Fibroblast of the aortic adventitia (primary cell): ENCODE measurements around the gene RPUSD1. TPM values are rescaled to one million over a fixed set of nuclear protein-coding genes. Genes with fewer than 3 reads are reported as not detected.

ENCODE experiments used
- DNase-seq: peaks from one replicate; pipeline ENCODE4 v3.0.0-alpha.2; 2010; ENCODE audit warnings: low read depth
- H3K4me3 ChIP-seq: 2 replicates; pipeline ENCODE4 v1.5.1; 2011; ENCODE audit warnings: low read depth, mild to moderate bottlenecking, control low read depth, low read length, moderate library complexity
- total RNA-seq: library from RNA; depleted of rRNA; stranded (reverse); fragments of >200 nt; gene quantifications from 2 replicates; pipeline ENCODE4 v1.2.3, GENCODE V29; 2012; ENCODE audit warnings: low replicate concordance
- TF ChIP-seq, protein P1 (sequence below): IDR thresholded peaks from 2 replicates; pipeline ENCODE4 v1.5.1; 2011; ENCODE audit warnings: mild to moderate bottlenecking, low read length, control low read depth, inconsistent platforms; ENCODE audit not compliant: insufficient read depth

The RPUSD1 gene
- total RNA-seq, 1 donor, result 20.3 TPM

DNA sequence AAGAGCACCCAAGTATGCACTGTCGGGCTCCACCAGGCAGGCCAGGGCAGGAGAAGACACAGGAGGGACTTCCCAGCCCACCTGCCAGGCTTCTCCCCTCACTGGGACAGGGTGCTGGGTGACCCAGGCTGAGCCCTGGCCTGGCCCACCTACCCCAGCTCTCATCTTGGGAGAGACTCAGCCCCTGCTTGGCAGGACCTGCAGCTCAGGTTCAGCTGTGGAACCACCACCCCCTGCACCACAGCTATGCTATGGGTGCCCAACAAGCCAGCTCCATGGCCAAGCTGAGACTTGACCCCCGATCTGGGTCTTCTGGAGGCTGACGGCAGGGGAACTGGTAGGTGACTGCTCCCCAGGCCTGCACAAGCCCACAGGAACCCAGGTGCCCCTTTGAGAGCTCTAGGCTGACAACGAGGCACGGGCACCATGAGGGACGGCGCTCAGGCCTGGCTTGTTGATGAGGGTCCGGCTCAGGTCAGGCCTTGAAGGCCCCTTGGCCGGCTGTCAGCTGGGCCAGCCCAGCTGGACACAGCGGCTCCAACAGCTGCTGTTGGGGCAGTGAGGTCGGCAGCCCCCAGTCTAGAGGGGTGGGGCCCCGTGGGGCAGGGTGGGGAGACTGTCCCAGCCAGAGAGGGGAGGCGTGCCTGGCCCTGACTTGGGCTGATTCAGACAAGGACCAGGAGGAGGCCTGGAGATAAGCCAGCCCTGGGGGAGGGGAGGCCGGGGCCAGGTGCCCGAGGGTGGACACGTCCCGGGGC lies 4.6 kb downstream of the RPUSD1 start:
- peak; percentile 34 for DNase-seq
- TF ChIP-seq, protein P1, sequence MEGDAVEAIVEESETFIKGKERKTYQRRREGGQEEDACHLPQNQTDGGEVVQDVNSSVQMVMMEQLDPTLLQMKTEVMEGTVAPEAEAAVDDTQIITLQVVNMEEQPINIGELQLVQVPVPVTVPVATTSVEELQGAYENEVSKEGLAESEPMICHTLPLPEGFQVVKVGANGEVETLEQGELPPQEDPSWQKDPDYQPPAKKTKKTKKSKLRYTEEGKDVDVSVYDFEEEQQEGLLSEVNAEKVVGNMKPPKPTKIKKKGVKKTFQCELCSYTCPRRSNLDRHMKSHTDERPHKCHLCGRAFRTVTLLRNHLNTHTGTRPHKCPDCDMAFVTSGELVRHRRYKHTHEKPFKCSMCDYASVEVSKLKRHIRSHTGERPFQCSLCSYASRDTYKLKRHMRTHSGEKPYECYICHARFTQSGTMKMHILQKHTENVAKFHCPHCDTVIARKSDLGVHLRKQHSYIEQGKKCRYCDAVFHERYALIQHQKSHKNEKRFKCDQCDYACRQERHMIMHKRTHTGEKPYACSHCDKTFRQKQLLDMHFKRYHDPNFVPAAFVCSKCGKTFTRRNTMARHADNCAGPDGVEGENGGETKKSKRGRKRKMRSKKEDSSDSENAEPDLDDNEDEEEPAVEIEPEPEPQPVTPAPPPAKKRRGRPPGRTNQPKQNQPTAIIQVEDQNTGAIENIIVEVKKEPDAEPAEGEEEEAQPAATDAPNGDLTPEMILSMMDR, result no peak

DNA sequence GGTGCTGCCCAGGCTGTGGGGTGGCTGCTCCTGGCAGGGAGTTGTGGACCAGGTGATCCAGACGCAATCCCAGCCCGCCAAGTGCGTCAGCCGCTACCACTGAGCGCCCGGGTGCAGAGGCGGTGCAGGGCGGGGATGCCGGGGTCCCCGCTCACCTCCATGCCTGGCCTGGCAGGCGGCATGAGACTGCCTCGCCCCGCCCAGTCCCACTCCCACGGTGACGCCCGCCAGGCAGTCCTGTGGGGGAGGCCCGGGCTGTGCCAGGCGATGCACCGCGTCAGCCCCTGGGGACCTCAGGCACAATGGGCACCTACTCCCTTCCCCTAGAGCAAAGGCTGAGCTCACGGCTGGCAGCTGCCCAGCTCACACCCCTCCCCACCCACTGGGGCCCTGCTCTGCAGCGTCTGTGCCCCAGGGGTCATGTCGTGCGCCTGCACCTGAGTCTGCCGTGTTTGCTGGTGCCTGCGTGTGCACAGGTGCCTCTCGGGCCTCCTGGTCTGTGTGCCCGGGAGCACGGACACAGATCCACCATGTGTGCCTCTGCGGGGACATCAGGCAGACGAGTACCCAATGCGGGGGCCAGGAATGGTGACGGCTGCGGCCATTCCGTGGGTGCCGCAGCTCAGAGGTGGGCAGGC lies 5.3 kb downstream of the RPUSD1 start:
- TF ChIP-seq, protein P1, result no peak
- no peak for DNase-seq
- no peak overlapping the region for H3K4me3 ChIP-seq

More for the DNA sequence above, 4.6 kb downstream of the RPUSD1 start:
- H3K4me3 ChIP-seq, result no peak overlapping the region

DNA sequence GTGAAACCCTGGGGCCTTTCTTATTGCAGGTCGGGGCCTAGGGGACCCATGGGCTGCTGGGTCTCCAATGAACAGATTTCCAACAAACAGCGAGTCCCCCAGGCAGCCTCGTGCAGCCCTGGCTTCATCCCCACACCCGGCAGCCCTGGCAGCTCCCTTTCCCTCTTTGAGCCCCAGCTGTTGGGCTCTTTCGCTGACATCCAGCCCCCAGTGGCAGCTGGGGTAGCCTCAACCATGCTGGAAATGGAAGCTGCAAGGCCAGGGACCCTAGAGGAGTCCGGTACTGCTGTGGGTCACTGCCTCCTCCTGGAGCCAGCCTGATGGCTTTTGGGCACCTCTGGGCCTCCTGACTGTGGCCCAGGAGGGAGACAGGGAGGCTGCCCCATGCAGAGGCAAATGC lies 5.9 kb downstream of the RPUSD1 start:
- TF ChIP-seq, protein P1, result no peak
- no peak overlapping the region for H3K4me3 ChIP-seq
- DNase-seq, result no peak

DNA sequence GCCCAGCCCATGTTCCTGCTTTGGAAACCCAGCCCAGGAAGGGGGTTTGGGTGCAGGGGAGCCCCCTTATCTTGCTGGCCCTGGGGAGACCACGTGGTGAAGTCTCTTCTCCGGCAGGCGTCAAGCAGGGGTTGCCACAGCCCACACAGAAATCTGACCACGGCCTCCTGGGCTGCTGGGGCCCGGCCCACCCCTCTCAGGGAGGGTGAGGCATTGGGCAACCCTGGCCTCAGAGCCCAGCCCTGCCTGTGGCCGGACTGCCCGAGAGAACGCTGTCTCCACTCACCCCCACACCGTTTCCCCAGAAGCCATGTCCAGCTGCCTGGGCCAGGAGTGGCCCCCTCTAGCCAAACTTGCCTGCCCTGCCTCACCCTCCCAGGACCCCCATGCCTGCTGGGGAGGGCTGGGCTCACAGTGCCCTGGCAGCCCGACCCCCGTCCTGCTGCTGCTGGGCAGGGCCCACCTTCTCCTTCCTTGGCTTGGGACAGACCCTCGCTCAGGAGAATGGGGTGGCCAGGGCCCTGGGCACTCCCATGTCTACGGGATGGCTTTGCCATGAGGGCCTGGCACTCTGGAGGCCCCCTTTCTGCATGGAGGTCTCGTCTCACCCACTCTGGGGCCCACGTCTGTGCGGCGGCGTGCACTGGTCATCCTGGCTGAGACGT lies 6.7 kb downstream of the RPUSD1 start:
- H3K4me3 ChIP-seq, result no peak overlapping the region
- no peak for DNase-seq
- TF ChIP-seq, protein P1, result no peak

DNA sequence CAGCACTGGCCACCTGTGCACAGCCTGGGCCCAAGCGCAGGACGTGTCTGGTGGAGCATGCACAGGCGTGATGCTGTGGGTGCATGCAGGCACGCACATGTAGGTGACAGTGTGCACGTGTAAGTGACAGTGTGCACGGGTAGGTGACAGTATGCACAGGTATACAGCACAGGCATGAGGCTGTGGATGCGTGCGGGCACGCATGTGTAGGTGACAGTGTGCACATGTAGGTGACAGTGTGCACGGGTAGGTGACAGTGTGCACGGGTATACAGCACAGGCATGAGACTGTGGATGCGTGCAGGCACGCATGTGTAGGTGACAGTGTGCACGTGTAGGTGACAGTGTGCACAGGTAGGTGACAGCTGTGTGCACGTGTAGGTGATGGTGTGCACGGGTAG lies 7.9 kb downstream of the RPUSD1 start:
- no peak for DNase-seq
- TF ChIP-seq, protein P1, result no peak
- no peak overlapping the region for H3K4me3 ChIP-seq

DNA sequence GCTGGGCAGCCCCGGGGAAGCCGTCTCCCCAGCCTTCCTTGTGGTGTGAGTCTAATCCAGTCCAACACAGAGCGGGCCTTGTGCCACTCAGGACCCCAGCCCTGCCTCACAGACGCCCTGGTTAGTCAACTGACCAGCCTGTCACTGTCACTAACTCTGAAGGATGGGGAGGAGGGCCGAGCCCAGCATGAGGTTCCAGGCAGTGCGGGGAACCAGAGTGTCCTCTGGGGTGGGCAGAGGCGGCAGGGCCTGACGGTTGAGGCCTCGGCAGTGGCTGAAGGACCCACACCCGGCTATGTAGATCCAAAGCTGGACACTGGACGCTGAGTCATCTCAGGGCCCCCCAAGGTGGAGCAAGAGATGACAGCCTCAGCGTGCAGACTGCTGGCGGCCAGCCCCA lies 8.6 kb downstream of the RPUSD1 start:
- TF ChIP-seq, protein P1, result no peak
- no peak overlapping the region for H3K4me3 ChIP-seq

More for the DNA sequence above, 8.6 kb downstream of the RPUSD1 start:
- DNase-seq, result no peak
